Pons (tissue), 1 donor: Measurements from ENCODE around the gene FXN.
"Not testable (repeated sequence)": the region's sequence is repeated elsewhere in the genome, so short reads cannot be mapped to it uniquely, and the experiment has no call there.

Experiments
- DNase-seq: peaks from one replicate; pipeline ENCODE4 v3.0.0-alpha.2; 2016; ENCODE audit warnings: low spot score

The FXN gene

DNA sequence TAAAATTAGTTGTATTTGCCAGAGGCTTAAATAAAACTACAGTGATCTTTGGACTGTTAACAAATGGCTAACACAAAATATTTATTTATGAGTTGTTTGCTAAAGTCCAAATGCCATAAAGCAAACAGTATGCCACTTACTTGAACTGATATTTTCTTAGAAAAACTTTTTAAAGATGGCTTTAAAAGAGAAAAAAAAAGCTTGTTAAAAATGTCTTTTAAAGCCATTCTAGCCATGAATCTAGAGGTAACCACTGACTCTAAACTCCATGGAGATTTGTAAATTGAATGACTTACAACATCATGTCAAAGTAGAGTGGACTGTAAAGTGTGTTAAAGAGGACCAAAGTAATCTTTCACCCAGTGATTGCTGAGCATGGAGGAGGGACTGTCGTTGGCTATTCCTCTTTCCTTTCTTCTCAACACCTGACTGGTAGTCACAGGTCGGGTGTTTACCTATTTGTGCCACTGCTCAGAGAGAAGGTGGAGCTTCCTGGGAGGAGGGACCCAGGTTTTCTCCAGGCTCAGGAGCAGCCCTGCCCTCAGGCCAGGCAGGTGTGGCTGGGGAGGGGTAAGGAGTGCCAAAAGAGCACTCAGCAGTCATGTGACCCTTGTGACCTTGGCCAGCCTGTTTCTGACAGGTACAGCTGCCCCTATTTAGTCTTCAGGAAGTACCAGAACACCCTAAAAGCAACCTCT, 69.4 kb downstream of the FXN start:
- no peak for DNase-seq

- DNase-seq = no peak
Measured at GRCh38 chr9:69107771-69108170, 72.2 kb downstream of the FXN start.

DNA sequence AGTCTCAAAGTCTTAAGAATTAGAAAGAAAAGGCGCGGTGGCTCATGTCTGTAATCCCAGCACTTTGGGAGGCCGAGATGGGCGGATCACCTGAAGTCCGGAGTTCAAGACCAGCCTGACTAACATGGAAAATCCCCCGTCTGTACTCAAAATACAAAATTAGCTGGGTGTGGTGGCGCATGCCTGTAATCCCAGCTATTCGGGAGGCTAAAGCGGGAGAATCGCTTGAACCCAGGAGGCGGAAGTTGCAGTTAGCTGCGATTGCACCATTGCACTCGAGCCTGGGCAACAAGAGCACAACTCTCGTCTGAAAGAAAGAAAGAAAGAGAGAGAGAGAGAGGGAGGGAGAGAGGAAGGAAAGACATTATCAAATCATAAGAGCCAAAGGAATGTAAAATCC, 73.2 kb downstream of the FXN start:
- not testable (repeated sequence) for DNase-seq

- DNase-seq = no peak
Measured at GRCh38 chr9:69109152-69109551, 73.6 kb downstream of the FXN start.

DNA sequence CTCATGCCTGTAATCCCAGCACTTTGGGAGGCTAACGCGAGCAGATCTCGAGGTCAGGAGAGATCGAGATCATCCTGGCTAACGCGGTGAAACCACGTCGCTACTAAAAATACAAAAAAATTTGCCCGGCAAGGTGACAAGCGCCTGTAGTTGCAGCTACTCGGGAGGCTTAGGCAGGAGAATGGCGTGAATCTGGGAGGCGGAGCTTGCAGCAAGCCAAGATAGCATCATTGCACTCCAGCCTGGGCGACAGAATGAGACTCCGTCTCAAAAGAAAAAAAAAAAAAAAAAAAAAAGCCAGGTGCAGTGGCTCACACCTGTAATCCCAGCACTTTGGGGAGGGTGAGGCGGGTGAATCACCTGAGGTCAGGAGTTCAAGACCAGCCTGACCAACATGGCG, 77.1 kb downstream of the FXN start:
- DNase-seq = not testable (repeated sequence)

DNA sequence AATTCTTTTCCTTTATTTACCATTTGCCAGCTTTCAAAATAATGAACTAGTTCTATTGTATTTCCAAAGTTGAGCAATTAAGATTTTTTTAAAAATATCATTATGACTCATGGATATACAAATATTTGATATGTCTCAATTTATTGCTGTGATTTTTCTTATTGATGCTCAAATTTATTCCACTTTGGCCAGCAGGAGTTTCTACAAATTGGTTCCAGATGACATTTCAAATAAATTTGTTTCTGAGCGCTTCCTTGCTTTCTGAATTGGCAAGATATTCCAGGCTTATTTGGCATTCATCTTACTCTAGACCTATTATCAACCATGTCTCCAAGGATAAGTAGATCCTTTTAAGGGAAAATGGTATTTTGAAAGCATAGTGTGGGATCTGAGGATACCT, 80.1 kb downstream of the FXN start:
- DNase-seq = no peak

DNA sequence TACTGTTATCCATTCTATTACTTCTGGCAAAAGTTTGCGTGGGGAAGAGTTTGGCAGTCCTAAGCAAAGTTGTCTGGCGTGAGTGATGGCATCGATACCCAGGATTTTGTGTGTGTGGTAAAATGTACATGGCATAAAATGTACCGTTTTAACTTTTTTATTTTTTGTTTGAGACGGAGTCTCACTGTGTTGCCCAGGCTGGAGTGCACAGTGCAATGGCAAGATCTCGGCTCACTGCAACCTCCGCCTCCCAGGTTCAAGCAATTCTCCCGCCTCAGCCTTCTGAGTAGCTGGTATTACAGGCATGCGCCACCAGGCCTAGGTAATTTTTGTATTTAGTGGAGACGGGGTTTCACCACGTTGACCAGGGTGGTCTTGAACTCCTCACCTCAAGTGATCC, 83.1 kb downstream of the FXN start:
- DNase-seq = no peak

DNA sequence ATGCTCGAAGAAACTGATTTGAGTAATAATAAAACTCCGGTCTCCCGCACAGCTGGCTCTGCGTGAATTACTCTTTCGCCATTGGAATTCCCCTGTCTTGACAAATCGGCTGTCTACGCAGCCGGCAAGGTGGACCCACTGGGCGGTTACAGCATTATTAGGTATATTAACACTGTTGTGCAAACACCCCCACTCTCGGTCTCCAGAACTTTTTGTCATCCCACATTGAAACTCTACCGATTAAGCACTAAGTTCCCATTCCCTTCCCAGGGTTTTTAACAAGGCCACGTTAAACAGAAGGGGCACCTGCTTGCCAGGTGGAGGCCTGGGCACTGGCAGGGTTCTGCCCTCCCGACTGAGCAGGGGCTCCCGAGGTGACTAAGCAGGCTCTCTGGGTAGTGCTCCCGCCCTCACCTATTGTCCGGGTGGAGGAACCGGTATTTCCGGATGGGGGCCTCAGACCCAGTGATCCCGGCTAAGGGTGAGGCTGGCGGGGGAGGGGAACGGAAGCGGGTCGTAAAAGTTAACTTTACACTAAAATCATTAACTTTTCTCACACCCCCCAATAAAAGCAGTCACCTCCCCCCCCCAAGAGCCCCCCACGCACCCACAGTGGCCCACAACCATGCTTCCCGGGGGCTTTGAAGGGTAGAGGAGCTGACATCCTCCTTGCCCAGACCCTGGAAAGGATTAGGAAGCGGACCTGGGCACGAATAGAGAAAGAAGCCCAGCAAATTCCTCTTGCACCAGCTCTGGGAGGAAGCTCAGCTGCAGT, 85.0 kb downstream of the FXN start:
- DNase-seq = no peak

GRCh38 chr9:69121155-69122081, 85.9 kb downstream of the FXN start:
- no peak for DNase-seq

GRCh38 chr9:69122082-69122548, 86.6 kb downstream of the FXN start:
- DNase-seq = peak; percentile 81

- DNase-seq = no peak
Measured at GRCh38 chr9:69122549-69123141, 87.1 kb downstream of the FXN start.

- peak; percentile 32 for DNase-seq
Measured at GRCh38 chr9:69130456-69131441, 95.2 kb downstream of the FXN start.

DNA sequence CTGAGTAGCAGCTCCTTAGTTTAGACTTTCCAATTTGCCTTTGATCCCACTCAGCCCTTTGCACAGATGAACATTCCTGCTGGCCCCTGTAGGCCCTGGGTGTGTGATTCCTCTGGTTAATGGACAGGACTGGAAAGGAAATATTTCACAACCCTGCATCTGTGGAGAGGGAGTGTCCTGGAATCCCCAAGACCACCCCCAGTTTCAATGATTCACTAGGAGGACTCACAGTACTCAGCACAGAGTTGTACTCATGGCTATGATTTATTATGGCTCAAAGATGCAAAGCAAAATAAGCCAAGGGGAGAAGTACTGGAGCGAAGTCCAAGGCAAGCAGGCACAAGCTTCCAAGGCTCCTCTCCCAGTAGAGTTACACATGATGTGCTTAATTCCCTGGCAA, 96.1 kb downstream of the FXN start:
- no peak for DNase-seq

DNA sequence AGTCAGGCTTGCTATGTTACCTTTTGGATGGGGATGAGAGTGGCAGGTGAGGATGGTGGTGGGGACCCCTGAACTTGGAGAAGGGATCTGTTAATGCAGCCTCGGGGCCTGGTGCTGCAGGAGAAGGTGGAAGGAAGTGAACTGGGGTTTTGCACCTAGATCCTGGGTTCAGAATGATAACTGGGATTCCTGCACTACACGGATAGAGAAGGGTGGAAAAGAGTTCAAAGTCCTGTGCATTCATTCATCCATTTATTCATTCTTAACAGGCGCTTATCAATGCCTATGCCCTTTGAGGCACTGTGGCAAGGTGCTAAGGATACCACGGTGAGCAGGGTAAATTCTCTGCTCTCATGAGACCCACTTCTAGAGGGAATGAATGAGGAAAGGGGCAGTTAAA, 96.8 kb downstream of the FXN start:
- no peak for DNase-seq

DNA sequence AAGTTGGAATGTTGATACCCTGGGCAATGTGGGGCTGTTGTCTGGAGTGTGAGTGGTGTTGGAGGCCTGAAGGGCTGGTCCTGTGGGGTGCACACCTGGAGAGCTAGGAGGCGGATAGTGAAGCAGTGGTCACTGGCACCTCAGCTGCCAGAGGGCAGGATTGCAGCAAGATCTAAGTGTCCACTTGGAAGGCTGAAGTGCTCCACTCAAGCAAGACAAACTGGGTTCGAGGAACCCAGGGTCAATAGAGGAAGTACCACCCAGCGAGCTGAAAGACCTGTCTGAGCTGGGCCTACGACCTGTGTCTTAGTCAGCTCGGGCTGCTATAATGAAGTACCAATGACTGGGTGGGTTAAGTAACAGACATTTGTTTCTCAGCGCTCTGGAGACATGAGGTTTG, 98.9 kb downstream of the FXN start:
- no peak for DNase-seq

- DNase-seq = no peak
Measured at GRCh38 chr9:69136185-69136584, 100.6 kb downstream of the FXN start.

- DNase-seq = no peak
Measured at GRCh38 chr9:69136779-69137178, 101.2 kb downstream of the FXN start.

DNA sequence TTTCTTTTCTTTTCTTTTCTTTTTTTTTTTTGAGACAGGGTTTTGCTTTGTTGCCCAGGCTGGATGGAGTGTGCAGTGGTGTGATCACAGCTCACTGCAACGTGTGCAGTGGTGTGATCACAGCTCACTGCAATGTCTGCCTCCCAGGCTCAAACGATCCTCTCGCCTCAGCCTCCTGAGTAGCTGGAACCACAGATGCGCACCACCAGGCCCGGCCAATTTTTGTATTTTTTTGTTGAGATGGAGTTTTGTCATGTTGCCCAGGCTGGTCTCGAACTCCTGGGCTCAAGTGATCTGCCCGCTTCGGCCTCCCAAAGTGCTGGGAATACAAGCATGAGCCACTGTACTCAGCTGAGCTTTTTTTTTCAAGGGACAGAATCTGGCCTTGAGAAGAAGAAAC, 101.8 kb downstream of the FXN start:
- DNase-seq = no peak

- no peak for DNase-seq
Measured at GRCh38 chr9:69139596-69139995, 104.0 kb downstream of the FXN start.

DNA sequence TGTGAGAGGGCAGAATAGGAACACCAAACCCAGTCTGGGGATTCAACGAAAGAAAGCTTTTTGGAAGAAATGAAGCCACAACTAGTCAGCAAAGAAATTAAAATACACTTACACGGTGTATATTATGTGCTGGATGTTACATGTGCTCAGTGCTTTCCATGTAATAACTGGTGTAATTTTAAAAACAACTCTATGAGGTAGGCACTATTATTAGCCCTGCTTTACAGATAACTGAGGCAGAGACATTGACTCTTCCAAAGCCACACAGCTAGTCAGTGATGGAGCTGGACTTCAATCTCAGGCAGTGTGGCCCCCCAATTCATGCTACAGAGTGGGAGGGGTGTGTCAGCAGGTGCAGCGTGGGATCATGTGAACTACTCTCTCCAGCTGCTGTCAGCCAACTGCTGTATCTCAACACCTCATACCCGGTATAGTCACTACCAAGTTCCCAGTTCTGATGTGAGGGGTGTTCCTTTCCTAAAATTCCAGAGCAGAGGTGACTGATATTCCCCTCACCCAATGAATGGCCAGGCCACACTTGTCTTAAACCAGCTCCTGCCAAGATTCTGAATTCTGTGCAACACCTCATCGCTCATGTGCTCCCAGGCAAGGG, 104.7 kb downstream of the FXN start:
- no peak for DNase-seq
